HG03280 (cell line): ENCODE results near the gene RIC8A.
A peak's percentile ranks its signal among the peaks of the same experiment; 100 is the strongest.

ENCODE experiments used
- ATAC-seq: cut with Tn5 transposase; IDR thresholded peaks from one replicate; pipeline ENCODE4 v1.9.1; 2021; ENCODE audit warnings: mild to moderate bottlenecking, moderate library complexity; ENCODE audit not compliant: unreplicated experiment

Gene RIC8A

DNA sequence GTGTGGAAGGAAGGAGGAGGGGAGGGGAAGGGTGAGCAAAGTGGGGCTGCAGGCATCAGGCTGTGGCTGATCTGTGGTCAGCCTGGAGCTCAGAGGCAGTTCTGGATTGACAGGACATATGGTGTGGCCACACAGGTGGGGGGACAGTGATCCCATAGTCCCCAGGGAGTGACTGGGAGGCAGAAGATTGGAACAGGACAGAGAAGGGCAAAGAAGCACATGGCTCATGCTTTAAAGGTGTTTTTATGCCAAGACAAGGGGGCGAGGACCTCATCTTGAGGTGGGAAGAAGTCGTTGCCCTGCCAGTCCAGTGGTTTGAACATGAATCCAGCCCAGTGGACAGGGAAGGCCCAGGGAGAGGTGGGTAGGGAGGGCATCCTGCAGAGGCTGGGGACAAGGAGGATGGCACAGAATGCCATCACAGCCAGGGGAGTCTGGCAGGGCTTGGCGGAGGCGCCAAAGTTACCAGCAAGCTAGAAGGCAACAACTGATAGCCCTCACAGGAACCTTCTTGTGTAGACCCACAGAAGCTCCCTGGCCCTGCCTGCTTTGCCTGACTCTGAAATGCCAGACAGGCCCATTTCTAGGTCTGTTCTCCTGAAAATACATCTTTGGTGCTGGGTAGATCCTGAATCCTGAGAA is 3.4 kb upstream of the RIC8A start:
- no peak for ATAC-seq

DNA sequence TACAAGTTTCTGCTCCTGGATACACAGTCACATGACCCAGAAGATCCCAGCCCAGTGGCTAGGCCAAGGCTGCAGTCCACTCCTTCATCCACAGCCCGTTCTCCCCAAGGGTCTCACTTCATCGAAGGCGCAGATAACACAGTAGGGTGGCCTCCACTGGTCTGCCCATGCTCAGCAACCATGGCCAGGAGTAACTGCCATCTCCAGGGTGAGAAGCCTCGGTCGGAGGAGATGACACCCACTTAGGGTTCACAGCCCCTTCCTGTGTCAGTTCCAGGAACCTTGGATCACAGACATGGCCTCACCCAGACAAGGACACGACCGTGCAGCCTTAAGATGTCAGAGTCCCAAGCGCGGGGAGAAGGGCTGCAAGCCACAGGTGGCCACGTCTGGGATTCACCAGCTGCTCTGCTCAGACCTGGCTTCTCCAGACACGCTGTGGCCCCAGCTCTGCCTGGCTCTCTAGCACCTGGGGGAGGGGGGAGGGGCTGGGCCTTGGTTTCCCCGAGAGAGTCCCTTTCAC is 2.9 kb upstream of the RIC8A start:
- no peak for ATAC-seq

DNA sequence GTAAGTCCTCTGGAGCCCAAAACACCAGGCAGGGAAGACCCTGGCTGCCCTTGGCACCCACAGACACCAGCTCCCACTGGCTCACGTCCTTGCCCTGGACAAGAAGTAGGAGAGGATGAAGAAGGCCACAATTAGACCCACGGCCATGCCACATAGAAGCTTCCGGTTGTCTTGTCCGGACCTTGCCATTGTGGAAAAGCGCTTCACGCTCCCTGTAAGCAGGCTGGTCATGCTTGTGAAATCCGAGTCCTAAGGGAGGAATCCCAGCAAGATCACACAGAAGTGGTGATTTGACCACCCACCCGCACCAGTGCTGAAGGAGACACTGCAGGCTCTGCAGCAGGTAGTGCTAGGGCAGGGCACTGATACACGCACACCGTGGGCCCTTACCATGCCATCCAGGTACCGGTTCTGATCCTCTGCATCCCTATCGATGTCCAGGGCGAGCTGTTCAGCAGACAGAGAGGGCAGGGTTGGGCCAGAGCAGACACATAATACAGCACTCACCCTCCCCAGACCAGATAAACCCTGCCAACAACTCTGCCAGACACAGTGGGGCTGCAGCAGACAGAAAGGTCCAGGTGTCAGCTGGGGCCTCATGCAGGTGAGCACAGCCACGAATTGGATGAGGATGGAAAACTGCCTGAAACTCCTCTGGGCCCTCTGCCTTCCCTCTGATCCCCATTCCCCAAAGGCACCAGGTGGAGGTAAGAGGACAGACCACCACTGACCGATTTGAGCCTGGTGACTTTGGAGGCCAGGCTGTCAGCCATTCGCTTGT is 2.1 kb upstream of the RIC8A start:
- no peak for ATAC-seq

DNA sequence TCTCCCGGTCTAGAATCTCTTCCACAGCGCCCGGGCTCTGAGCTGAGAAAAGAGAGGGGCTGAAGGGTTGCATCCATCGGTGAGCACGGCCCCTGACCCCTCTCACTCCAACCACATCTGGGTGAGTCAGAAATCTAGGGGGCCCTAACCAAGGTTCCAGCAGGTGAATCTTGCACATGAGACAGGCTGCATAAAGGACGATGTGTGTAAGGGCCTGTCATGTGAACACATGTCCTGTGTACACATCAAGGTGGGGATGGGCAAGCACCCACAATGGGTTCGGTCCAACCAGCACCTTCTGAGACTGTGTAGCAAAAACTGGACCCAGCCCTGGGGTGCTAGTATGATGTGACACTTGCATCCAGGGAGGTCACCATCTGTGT is 1.5 kb upstream of the RIC8A start:
- no peak for ATAC-seq

DNA sequence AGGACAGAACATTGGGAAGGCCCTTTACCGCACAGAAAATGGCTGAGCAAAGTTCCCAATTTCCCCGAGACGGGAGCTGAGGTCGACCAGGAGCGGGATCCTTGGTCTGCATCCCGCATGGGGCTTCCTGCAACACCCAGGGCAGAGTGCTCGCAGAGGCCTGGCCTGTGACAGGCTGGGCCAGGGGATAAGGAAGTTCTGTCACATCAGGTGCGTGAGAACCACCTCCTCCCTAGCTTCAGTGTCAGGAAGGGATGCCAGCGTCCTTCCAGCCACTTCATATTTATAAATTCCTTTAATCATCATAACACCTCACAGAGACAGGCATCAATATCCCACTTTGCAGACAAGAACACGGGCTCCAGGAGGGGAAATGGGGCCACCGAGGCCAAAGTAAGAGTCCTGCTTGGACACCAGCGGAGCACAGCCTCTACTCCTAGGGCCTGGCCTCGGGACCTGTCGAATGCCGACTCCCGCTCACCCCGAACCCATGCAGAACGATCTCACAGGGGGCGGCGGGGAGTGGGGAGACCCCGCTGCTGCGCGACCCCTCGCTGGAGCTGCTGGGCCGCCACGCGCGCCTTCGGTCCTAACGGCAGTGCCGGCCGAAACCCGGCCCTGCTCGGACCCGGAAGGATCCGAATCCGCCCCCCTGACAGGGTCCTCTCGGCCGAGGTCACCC is 841 bp upstream of the RIC8A start:
- no peak for ATAC-seq

DNA sequence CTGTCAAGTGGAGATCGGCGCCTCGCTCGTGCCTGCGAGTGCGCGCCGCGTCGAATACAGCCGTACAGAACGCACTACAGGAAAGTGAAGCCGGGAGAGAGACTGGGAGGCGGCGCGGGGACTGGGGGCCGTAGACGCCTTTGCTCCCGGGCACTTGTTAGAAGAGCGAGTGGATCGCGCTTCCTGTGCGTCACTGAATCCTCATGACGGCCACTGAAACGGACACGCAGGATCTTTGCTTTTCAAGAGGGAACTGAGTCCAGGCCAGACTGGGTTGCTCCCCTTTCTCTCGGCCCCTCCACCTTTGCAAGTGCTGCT is 314 bp downstream of the RIC8A start:
- ATAC-seq: no peak

DNA sequence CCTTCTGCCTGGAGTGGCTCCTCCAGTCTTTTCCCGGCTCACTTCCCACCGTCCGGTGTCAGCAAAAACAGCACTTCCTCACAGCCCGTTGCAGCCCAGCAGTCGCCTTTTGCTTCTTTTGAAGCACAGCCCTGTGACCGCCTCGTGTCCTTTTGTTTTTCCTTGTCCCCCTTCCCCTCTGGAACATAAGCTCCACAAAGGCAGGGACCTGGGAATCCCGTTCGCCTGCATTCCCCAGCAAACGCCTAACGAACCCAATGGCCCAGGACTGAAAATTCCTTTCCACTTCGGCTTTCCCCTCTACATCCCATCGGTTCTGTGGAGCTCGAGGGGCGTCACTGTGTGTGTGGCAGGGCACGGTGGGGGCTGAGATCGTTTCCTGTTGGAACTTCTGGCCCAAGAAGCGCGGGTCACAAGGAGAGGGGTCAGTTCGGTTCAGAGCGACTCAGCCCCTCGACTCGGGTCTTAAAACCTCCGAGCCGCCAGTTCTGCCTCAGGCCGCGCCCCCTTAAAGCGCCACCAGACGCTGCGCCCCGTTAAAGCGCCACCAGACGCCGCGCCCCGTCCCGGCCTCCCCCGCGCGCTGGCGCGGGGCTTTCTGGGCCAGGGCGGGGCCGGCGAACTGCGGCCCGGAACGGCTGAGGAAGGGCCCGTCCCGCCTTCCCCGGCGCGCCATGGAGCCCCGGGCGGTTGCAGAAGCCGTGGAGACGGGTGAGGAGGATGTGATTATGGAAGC is 841 bp downstream of the RIC8A start:
- peak; percentile 41 for ATAC-seq

DNA sequence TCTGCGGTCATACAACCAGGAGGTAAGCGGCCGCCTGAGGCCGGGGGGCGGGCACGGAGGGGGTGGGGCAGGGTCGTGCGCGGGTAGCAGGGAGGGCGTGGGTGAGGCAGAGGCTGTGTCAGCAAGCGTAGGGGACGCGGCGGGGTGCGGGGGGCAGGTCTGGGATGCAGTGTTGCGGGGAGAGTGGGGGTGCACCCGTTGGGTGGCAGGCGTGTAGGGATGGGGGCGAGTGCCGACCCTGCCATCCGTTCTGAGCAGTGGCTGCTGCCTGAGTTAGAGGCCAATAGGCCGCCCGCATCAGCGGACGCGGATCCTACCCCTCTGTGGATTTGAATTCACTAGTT is 1.4 kb downstream of the RIC8A start:
- no peak for ATAC-seq

DNA sequence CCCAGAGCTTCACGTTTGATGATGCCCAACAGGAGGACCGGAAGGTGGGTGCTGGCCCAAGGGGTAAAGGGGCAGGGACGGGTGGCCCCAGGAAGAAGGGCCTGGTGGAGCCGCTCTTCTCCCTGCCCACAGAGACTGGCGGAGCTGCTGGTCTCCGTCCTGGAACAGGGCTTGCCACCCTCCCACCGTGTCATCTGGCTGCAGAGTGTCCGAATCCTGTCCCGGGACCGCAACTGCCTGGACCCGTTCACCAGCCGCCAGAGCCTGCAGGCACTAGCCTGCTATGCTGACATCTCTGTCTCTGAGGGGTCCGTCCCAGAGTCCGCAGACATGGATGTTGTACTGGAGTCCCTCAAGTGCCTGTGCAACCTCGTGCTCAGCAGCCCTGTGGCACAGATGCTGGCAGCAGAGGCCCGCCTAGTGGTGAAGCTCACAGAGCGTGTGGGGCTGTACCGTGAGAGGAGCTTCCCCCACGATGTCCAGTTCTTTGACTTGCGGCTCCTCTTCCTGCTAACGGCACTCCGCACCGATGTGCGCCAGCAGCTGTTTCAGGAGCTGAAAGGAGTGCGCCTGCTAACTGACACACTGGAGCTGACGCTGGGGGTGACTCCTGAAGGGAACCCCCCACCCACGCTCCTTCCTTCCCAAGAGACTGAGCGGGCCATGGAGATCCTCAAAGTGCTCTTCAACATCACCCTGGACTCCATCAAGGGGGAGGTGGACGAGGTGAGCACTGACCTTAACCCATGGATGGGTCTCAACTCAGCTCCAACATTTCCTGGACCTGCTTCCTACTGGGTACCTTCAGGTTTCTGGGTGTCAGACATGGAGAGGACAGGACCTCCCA is 2.0 kb downstream of the RIC8A start:
- ATAC-seq: no peak

DNA sequence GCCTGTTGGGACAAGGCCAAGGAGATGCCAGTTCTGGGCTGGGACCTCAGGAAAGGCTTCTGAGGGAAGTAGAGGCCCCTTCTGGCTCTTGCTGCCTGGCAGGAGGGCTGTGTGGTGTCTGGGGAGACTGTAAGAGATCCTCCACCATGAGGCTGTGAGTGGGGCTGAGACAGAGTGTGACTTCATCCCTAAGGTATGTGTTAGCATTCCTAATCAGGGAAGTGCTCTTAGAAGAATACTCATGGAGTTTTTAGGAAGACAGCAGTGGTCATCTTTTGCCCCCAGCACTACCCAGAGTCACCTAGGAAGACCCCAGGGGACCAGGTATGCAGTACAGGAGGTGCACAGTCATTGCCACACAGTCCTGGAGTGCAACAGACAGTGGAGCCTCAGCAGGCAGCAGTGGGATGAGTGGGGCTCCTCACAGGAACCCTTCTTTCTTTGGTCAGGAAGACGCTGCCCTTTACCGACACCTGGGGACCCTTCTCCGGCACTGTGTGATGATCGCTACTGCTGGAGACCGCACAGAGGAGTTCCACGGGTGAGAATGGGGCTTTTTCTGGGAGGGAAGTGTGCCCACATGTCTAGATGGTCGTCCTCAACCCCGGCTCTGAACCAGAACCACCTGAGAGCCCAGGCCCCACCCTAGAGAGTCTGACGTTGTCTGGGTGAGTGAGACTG is 2.8 kb downstream of the RIC8A start:
- no peak for ATAC-seq

DNA sequence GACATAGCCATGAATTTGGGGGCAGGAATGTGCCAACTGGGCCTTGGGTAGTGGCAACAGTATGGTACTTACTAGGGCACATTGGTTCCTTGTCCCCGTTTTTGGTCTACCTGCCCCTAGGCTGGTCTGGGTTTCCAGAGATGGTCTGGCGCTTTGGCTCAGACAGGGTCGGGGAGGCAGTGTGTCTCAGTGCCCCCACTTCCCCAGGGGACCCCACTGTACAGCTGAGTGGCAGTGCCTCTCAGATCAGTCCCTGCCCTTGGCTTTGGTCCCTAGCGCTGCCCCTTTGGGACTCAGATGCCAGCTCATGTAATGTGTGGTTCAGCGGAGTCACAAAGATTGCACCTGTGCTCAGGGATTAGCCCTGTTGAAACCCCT is 3.3 kb downstream of the RIC8A start:
- ATAC-seq: no peak

DNA sequence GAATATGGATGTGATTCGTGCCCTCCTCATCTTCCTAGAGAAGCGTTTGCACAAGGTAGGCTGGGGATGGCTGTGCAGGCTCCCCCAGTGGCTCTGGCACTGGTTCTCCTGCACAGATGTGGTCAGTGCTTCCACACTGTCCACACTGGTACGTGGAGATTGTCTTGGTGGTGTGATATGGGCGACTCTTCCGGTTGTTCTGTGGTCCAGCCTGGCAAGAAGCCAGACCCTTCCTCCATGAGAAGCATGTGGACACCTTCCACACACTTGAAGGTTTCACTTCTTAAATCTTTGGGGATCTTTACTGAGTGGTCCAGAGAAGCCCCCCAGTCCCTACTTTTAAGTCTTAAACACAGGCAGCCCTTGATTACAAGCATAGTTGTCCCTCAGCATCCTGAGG is 3.8 kb downstream of the RIC8A start:
- ATAC-seq: no peak

DNA sequence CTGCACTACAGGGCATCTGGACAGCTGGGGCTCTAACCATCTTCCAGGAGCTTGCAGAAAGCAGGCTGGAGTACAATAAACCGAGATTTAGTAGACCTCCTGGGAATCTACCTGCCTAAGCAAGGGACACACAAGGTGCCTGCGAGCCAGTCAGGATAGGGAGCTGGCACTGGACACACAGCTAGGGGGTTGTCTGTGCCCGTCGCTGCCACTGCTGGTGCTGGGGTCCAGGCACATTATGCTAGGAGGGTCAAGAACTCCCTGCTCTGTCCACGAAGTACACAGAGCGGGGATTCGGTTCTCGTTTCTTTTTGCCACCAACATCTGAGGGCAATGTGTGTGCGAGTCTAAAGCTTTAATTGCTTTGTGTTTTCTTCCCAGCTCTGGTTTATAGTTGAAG is 4.2 kb downstream of the RIC8A start:
- ATAC-seq: no peak

DNA sequence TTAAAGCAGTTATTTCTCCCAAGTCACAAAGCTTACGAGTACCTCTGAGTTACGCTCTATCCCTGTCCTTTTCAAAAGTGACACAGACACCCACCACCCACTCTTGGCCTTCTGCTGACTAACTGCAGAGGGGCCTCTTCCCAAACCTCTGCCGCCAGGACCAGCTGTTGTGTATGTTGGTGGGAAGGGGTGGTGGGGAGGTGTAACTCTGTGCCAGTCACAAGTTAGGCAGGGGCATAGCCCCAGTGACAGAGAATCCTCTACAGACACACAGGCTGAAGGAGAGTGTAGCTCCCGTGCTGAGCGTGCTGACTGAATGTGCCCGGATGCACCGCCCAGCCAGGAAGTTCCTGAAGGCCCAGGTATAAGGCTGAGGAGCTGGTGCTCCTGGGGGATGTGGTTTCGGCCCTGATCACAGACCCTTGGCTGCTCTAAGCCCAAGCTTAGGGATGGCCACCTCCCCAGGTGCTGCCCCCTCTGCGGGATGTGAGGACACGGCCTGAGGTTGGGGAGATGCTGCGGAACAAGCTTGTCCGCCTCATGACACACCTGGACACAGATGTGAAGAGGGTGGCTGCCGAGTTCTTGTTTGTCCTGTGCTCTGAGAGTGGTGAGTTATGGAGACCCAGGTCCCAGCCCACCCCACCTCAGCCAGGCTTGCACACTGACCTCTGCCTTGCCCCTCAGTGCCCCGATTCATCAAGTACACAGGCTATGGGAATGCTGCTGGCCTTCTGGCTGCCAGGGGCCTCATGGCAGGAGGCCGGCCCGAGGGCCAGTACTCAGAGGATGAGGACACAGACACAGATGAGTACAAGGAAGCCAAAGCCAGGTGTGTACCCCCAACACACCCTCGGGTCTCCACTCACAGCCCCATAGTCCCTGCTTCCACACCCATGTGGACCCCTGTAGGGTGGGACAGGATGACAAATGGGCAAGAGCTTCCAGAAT is 4.9 kb downstream of the RIC8A start:
- no peak for ATAC-seq

DNA sequence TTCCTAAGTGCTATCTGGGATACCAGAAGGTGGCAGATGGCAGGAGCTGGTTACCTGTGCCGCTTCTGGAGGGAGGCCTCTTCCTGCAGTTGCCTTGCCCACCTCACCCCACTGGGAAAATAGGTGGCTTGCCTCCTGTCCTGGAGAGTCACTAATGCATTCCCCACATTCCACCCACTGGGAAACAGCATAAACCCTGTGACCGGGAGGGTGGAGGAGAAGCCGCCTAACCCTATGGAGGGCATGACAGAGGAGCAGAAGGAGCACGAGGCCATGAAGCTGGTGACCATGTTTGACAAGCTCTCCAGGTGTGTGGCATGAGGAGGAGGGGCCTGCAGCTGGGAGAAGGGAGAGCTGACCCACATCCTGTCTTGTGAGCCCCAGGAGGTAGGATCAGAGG is 5.6 kb downstream of the RIC8A start:
- no peak for ATAC-seq

DNA sequence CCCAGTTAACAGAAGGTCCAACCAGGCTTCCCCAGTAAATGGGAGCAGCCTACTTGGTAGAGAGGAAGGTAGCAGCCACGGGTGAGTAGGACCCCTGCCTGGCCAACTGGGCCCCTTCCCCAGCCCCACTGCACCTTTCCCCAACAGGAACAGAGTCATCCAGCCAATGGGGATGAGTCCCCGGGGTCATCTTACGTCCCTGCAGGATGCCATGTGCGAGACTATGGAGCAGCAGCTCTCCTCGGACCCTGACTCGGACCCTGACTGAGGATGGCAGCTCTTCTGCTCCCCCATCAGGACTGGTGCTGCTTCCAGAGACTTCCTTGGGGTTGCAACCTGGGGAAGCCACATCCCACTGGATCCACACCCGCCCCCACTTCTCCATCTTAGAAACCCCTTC is 6.6 kb downstream of the RIC8A start:
- ATAC-seq: no peak

DNA sequence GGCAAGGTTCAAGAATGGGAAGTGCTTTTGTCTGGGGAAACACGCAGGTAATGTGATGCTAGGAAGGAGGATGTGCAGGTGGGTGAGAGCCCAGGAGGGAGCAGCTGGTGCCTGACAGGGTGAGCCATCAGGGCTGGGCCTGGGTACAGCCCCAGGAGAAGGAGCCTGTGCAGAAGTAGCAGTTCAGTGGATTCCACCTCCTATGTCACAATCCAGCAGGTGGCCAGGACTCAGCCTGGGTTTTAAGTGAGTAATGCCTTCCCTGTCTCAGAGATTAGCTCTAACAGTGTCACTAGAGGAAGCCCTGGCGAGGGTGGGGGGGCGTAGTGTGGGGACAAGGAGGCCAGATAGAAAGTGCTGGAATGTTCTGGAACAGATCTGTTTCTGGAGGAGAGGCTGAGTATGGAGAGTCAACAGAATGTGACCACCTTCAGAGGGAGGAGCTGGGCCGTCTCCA is 8.1 kb downstream of the RIC8A start:
- no peak for ATAC-seq

DNA sequence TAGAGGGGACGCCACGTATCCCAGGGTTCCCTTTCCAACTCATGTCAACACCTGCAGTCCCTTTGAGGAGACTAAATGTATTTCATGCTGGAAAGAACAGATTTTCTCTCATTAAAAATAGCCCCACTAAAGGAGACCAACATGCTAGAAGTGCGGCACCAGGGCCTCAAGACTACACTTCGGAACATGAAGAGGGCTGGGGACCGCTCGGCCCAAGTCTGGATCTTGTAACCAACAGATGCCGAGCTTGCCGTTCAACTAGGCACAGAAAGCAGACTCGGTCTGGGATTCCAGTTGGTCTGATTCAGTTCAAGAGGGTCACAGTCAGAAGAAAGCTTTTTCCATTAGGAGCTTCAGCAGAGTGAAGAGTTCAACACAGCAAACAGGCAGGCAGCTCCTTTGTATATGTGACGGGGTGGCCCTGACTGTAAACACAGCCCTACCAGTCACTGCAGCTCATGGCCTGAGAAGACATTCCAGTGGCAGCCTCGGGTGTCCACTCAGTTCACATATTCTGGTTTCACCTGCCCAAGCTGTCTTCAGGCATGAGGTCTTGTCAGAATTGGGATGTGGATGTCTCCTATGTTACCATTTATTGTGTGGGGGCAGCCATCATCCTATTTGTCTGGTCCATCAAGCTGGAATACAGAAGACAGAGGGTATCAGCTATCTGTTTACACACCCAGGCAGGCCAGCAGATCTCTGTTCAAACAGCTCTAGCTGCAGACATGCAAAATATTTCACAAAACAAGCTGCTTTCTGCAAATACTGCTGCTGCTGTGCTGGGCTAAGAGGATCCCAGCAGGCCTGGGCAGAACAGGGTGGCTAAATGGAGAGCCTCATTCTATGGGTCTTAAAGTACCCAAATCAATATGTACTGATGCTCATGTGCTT is 8.8 kb downstream of the RIC8A start:
- no peak for ATAC-seq
